H9 (cell line): ENCODE results near the gene NPAT. TPM values are rescaled to one million over a fixed set of nuclear protein-coding genes. Genes with fewer than 3 reads are reported as not detected.
A peak's percentile ranks its signal among the peaks of the same experiment; 100 is the strongest.

Source experiments
- DNase-seq: peaks from one replicate; pipeline ENCODE4 v3.0.0-alpha.2; 2017
- H2AFZ ChIP-seq: one replicate; pipeline ENCODE4 v1.6.1; 2013; ENCODE audit warnings: mild to moderate bottlenecking, low read length, control low read depth, moderate library complexity
- H2AK5ac ChIP-seq: 2 replicates; pipeline ENCODE4 v1.6.1; 2013; ENCODE audit warnings: low read length, control low read depth, mixed read lengths; ENCODE audit not compliant: insufficient read length
- H2BK120ac ChIP-seq: one replicate; pipeline ENCODE4 v1.6.1; 2013; ENCODE audit warnings: low read depth, mild to moderate bottlenecking, low read length, control low read depth, inconsistent platforms; ENCODE audit not compliant: poor library complexity, severe bottlenecking
- H2BK12ac ChIP-seq: 2 replicates; pipeline ENCODE4 v1.6.1; 2013; ENCODE audit warnings: low read length, control low read depth, mixed read lengths, low read depth; ENCODE audit not compliant: insufficient read length
- H2BK15ac ChIP-seq: 2 replicates; pipeline ENCODE4 v1.6.1; 2013; ENCODE audit warnings: low read depth, low read length, control low read depth
- H2BK20ac ChIP-seq: one replicate; pipeline ENCODE4 v1.6.1; 2013; ENCODE audit warnings: low read depth, mild to moderate bottlenecking, low read length, control low read depth, inconsistent platforms; ENCODE audit not compliant: poor library complexity, severe bottlenecking
- H2BK5ac ChIP-seq: 2 replicates; pipeline ENCODE4 v1.6.1; 2013; ENCODE audit warnings: low read length, control low read depth, mixed read lengths; ENCODE audit not compliant: insufficient read length
- H3K14ac ChIP-seq: 2 replicates; pipeline ENCODE4 v1.6.1; 2013; ENCODE audit warnings: low read length, control low read depth; ENCODE audit not compliant: insufficient read depth
- H3K18ac ChIP-seq: 2 replicates; pipeline ENCODE4 v1.6.1; 2013; ENCODE audit warnings: low read depth, mild to moderate bottlenecking, mixed read lengths, low read length, control low read depth; ENCODE audit not compliant: insufficient read length
- H3K23ac ChIP-seq: 2 replicates; pipeline ENCODE4 v1.6.1; 2013; ENCODE audit warnings: low read length, control low read depth, mixed read lengths, low read depth; ENCODE audit not compliant: insufficient read length
- H3K23me2 ChIP-seq: 2 replicates; pipeline ENCODE4 v1.6.1; 2013; ENCODE audit warnings: low read depth, mild to moderate bottlenecking, mixed read lengths, low read length, control low read depth; ENCODE audit not compliant: insufficient read length, poor library complexity, severe bottlenecking
- H3K27ac ChIP-seq: 2 replicates; pipeline ENCODE4 v1.5.1; 2013; ENCODE audit warnings: low read length, control low read depth, mixed read lengths, low read depth; ENCODE audit not compliant: insufficient read length
- H3K27me3 ChIP-seq: 2 replicates; pipeline ENCODE4 v1.6.1; 2013; ENCODE audit warnings: low read length, control low read depth, inconsistent platforms; ENCODE audit not compliant: insufficient read depth
- H3K4ac ChIP-seq: 2 replicates; pipeline ENCODE4 v1.6.1; 2013; ENCODE audit warnings: low read depth, mild to moderate bottlenecking, control low read depth, inconsistent platforms, low read length, moderate library complexity
- H3K4me1 ChIP-seq: 2 replicates; pipeline ENCODE4 v1.6.1; 2013; ENCODE audit warnings: low read length, control low read depth, inconsistent platforms; ENCODE audit not compliant: insufficient read depth
- H3K4me2 ChIP-seq: 2 replicates; pipeline ENCODE4 v1.6.1; 2013; ENCODE audit warnings: low read length, control low read depth, mixed read lengths; ENCODE audit not compliant: insufficient read length, insufficient read depth
- H3K56ac ChIP-seq: 2 replicates; pipeline ENCODE4 v1.6.1; 2013; ENCODE audit warnings: low read depth, mild to moderate bottlenecking, mixed read lengths, low read length, control low read depth; ENCODE audit not compliant: insufficient read length
- H3K79me1 ChIP-seq: 2 replicates; pipeline ENCODE4 v1.6.1; 2013; ENCODE audit warnings: low read depth, mild to moderate bottlenecking, moderate library complexity, low read length, control low read depth, inconsistent platforms; ENCODE audit not compliant: insufficient read depth, poor library complexity, severe bottlenecking
- H3K79me2 ChIP-seq: 2 replicates; pipeline ENCODE4 v1.6.1; 2013; ENCODE audit warnings: low read length, control low read depth, inconsistent platforms; ENCODE audit not compliant: insufficient read depth
- H3K9ac ChIP-seq: 2 replicates; pipeline ENCODE4 v1.6.1; 2013; ENCODE audit warnings: low read length, control low read depth, mixed read lengths; ENCODE audit not compliant: insufficient read length; ENCODE audit errors: extremely low read depth
- H3K9me3 ChIP-seq: one replicate; pipeline ENCODE4 v1.6.1; 2013; ENCODE audit warnings: low read depth, low read length, inconsistent platforms; ENCODE audit not compliant: control insufficient read depth
- H3T11ph ChIP-seq: one replicate; pipeline ENCODE4 v1.6.1; 2013; ENCODE audit warnings: mild to moderate bottlenecking, low read length, control low read depth, inconsistent platforms
- H4K20me1 ChIP-seq: one replicate; pipeline ENCODE4 v1.6.1; 2013; ENCODE audit not compliant: control insufficient read depth, insufficient read length, insufficient read depth
- H4K5ac ChIP-seq: 2 replicates; pipeline ENCODE4 v1.6.1; 2013; ENCODE audit warnings: low read depth, mild to moderate bottlenecking, mixed read lengths, low read length, control low read depth; ENCODE audit not compliant: insufficient read length
- H4K8ac ChIP-seq: replicated peaks from 2 replicates; pipeline ENCODE4 v1.6.1; 2013; ENCODE audit warnings: low read length, control low read depth, mixed read lengths, low read depth; ENCODE audit not compliant: insufficient read length
- H4K91ac ChIP-seq: 2 replicates; pipeline ENCODE4 v1.6.1; 2013; ENCODE audit warnings: low read depth, mild to moderate bottlenecking, moderate library complexity, mixed read lengths, low read length, control low read depth; ENCODE audit not compliant: insufficient read length
- H3K27ac Mint-ChIP-seq, 3 experiments: 2 replicates in 2 of 3; 3 replicates in 1 of 3; pipeline ENCODE4 v1.8.0; 2020 to 2021; ENCODE audit warnings: mixed read lengths in 3 of 3, mild to moderate bottlenecking in 1 of 3, moderate library complexity in 1 of 3
- H3K27me3 Mint-ChIP-seq: 2 replicates; pipeline ENCODE4 v1.8.0; 2021; ENCODE audit warnings: low read depth, mild to moderate bottlenecking, moderate library complexity, mixed read lengths
- H3K36me3 Mint-ChIP-seq, 3 experiments: 2 replicates in 2 of 3; 3 replicates in 1 of 3; pipeline ENCODE4 v1.8.0; 2020 to 2021; ENCODE audit warnings: low read depth in 3 of 3, mixed read lengths in 3 of 3; ENCODE audit not compliant: insufficient read depth in 1 of 3
- H3K4me1 Mint-ChIP-seq, 2 experiments: 2 replicates each; pipeline ENCODE4 v1.8.0; 2020; ENCODE audit warnings: mixed read lengths in 2 of 2
- H3K4me3 Mint-ChIP-seq, 2 experiments: 2 replicates in 1 of 2; 3 replicates in 1 of 2; pipeline ENCODE4 v1.8.0; 2020 to 2021; ENCODE audit warnings: mild to moderate bottlenecking in 2 of 2, mixed read lengths in 2 of 2, moderate library complexity in 1 of 2
- H3K9me3 Mint-ChIP-seq, 2 experiments: 2 replicates in 1 of 2; 3 replicates in 1 of 2; pipeline ENCODE4 v1.8.0; 2020; ENCODE audit warnings: mild to moderate bottlenecking in 2 of 2, mixed read lengths in 2 of 2, moderate library complexity in 1 of 2
- WGBS: extraction: QIAGEN DNeasy Blood & Tissue Kit; methylation state at CpG from one replicate; pipeline ENCODE4 v1.1.7; 2013; ENCODE audit warnings: missing lambda C conversion rate, low lambda C conversion rate, mixed read lengths; ENCODE audit not compliant: insufficient read length; ENCODE audit errors: extremely low coverage; 5-methylcytosine and 5-hydroxymethylcytosine counted together
- total RNA-seq: library from RNA; stranded (reverse); gene quantifications from 2 replicates; pipeline ENCODE4 v1.2.1, GENCODE V29; 2021
- TF ChIP-seq, protein P1 (sequence below): fragments of 200-600 bp; sonication (generic); conservative IDR thresholded peaks from 3 replicates; pipeline ENCODE4 v1.8.0; 2021; ENCODE audit warnings: antibody characterized with exemption, mild to moderate bottlenecking

Gene NPAT
- total RNA-seq, 1 experiment from 2014 or later = 22.9 TPM

DNA sequence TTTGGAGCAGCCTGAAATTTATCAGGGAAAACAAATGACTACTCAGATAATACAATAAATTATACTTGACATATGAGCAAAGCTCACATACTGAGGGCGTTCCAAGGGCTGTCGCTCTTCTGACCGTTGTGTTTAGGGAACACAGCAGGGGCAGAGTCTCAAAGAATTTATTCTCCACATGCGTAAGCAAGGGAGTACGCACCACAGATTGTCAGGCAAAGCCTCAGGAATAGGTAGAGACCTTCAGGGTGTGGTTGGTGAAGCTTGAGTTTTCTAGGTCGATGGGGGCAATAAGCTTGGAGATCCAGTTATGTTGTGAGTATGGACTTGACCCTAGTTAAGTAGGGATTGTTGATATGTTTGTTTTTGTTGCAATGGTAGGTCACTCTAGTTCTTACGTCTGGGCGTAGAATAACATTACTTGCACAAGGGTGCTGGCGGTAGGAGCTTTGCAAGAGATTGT lies 100.2 kb downstream of the NPAT start:
- peaks cover 4% of the 10 kb centered on the region; the same call in 1 of the 2 replicates for H3K4me1 ChIP-seq
- no peak overlapping the region for H4K5ac ChIP-seq
- WGBS = no CpG with 5 or more reads among the region's 9 CpGs
- H3T11ph ChIP-seq = no peak overlapping the region
- Mint-ChIP-seq H3K27ac (no peak overlapping the region), H3K36me3 (peaks cover 0 to 3% (median 0%) of the 10 kb centered on the region in 3 experiments; a peak in 2 of 7 replicates), H3K9me3 (no peaks in the 10 kb centered on the region), H3K27me3 (peaks cover 7% of the 10 kb centered on the region), H3K4me3 (peak overlapping the region; percentile 80 to 91), H3K4me1 (peaks cover 8 to 9% of the 10 kb centered on the region in 2 experiments)
- no peak for DNase-seq
- no peak overlapping the region for H4K8ac ChIP-seq
- H3K79me2 ChIP-seq = no peaks in the 10 kb centered on the region
- no peak overlapping the region for H2BK20ac ChIP-seq
- no peak overlapping the region for H3K23ac ChIP-seq
- no peaks in the 10 kb centered on the region for H3K9me3 ChIP-seq
- TF ChIP-seq, protein P1, sequence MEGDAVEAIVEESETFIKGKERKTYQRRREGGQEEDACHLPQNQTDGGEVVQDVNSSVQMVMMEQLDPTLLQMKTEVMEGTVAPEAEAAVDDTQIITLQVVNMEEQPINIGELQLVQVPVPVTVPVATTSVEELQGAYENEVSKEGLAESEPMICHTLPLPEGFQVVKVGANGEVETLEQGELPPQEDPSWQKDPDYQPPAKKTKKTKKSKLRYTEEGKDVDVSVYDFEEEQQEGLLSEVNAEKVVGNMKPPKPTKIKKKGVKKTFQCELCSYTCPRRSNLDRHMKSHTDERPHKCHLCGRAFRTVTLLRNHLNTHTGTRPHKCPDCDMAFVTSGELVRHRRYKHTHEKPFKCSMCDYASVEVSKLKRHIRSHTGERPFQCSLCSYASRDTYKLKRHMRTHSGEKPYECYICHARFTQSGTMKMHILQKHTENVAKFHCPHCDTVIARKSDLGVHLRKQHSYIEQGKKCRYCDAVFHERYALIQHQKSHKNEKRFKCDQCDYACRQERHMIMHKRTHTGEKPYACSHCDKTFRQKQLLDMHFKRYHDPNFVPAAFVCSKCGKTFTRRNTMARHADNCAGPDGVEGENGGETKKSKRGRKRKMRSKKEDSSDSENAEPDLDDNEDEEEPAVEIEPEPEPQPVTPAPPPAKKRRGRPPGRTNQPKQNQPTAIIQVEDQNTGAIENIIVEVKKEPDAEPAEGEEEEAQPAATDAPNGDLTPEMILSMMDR = no peak
- no peak overlapping the region for H3K14ac ChIP-seq
- peak overlapping the region; percentile 71 for H3K9ac ChIP-seq
- peak overlapping the region; percentile 87 for H3K4me2 ChIP-seq
- no peak overlapping the region for H2BK12ac ChIP-seq
- peaks cover 8% of the 10 kb centered on the region for H3K23me2 ChIP-seq
- H2BK120ac ChIP-seq = no peak overlapping the region
- no peak overlapping the region for H4K91ac ChIP-seq
- no peak overlapping the region for H3K56ac ChIP-seq
- no peak overlapping the region for H3K27ac ChIP-seq
- H2BK5ac ChIP-seq = no peak overlapping the region
- no peaks in the 10 kb centered on the region for H3K79me1 ChIP-seq
- H3K27me3 ChIP-seq = no peaks in the 10 kb centered on the region; the same call in 1 of the 2 replicates
- H2BK15ac ChIP-seq = no peak overlapping the region
- H3K4ac ChIP-seq = no peak overlapping the region
- no peak overlapping the region for H2AK5ac ChIP-seq
- H4K20me1 ChIP-seq = no peaks in the 10 kb centered on the region
- H2AFZ ChIP-seq = no peak overlapping the region
- no peak overlapping the region for H3K18ac ChIP-seq
